ENCODE data around the gene BLM. TPM values are rescaled to one million over a fixed set of nuclear protein-coding genes. Genes with fewer than 3 reads are reported as not detected.

BLM gene
- total and polyA plus RNA-seq, 2 of the 13 experiments (the other 11 are each of a cell fraction or from before 2014, with no cell fraction given): 5.1 to 11.8 TPM

GRCh38 chr15:90860942-90861675 lies 144.0 kb downstream of the BLM start (continued):
- peak; percentile 89 for TF ChIP-seq ZBTB25 (CRISPR knock-in tag; IDR thresholded peaks at IDR 0.05)
- peak; percentile 43; the same call in 1 of the 2 replicates for TF ChIP-seq ZNF788 (CRISPR knock-in tag; IDR thresholded peaks at IDR 0.05; ENCODE audit: borderline replicate concordance)
- peak; percentile 70 for TF ChIP-seq ELF3 (CRISPR knock-in tag; IDR thresholded peaks at IDR 0.05)
- no peak for TF ChIP-seq ADNP (CRISPR knock-in tag; IDR thresholded peaks at IDR 0.05)
- peak; percentile 58; the same call in 1 of the 2 replicates for TF ChIP-seq ZNF780A (CRISPR knock-in tag; IDR thresholded peaks at IDR 0.05)
- 0 out of 2 replicates have a peak, but pooled peaks have one; percentile 41 for TF ChIP-seq ZNF24 (IDR thresholded peaks at IDR 0.05)
- no peak for TF ChIP-seq CSRNP1 (CRISPR knock-in tag; IDR thresholded peaks at IDR 0.05)
- TF ChIP-seq SKIL (CRISPR knock-in tag; IDR thresholded peaks at IDR 0.05; ENCODE audit: borderline replicate concordance): peak; percentile 86
- peak; percentile 80 for TF ChIP-seq SKI (IDR thresholded peaks at IDR 0.05; ENCODE audit: partially characterized antibody)
- TF ChIP-seq ZNF335 (CRISPR knock-in tag; IDR thresholded peaks at IDR 0.05): 0 out of 2 replicates have a peak, but pooled peaks have one; percentile 28
- TF ChIP-seq ZNF441 (CRISPR knock-in tag; IDR thresholded peaks at IDR 0.05; ENCODE audit: borderline replicate concordance): peak; percentile 71; the same call in 1 of the 2 replicates
- TF ChIP-seq ISL2 (CRISPR knock-in tag; IDR thresholded peaks at IDR 0.05): peak; percentile 79
- peak; percentile 16; the same call in 1 of the 2 replicates for TF ChIP-seq TEF (CRISPR knock-in tag; IDR thresholded peaks at IDR 0.05)
- TF ChIP-seq HIC2 (CRISPR knock-in tag; IDR thresholded peaks at IDR 0.05; ENCODE audit: low read depth): peak; percentile 69
- no peak for TF ChIP-seq AGO2 (optimal IDR thresholded peaks at IDR 0.05; ENCODE audit: low read depth, low read length)
- peak; percentile 45; the same call in 1 of the 2 replicates for TF ChIP-seq ZFX (CRISPR knock-in tag; IDR thresholded peaks at IDR 0.05; ENCODE audit: low read depth)
- TF ChIP-seq DRAP1 (CRISPR knock-in tag; IDR thresholded peaks at IDR 0.05): 0 out of 2 replicates have a peak, but pooled peaks have one; percentile 14
- TF ChIP-seq ZNF253 (CRISPR knock-in tag; IDR thresholded peaks at IDR 0.05; ENCODE audit: borderline replicate concordance): no peak
- peak; percentile 39; the same call in 1 of the 2 replicates for TF ChIP-seq ZMYM3 (CRISPR knock-in tag; IDR thresholded peaks at IDR 0.05)
- TF ChIP-seq MIER3 (CRISPR knock-in tag; IDR thresholded peaks at IDR 0.05; ENCODE audit: borderline replicate concordance): peak; percentile 78; the same call in 1 of the 2 replicates

All from HepG2 (cell line).